CD4-positive, alpha-beta T cell treated with Interleukin-4 for 1 hour (primary cell): ENCODE data around the gene UGT1A10.

Source experiments
- DNase-seq, 2 donors: peaks; one replicate each; pipeline ENCODE4 v3.0.0-alpha.2; 2020 to 2022

Gene UGT1A10

DNA sequence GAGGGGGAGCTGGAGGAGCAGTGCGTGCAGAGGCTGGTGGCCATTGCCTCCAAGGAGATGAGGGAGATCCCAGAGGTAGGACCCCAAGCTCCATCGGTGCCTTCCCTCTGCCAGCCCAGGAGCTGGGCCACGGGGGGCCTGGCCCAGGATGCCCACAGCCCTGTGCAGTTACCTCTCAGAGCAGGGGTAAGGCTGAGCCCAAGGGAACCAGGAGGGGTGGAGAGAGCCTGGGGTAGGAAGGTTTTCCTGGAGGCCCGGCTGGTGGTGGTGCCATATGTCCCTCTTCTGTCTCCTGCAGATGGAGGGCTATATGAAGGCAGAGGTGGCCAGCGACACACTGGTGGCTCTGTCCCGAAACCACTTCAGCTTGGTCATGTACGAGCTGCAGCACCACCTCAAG, 153.3 kb downstream of the UGT1A10 start:
- DNase-seq = no peak

DNA sequence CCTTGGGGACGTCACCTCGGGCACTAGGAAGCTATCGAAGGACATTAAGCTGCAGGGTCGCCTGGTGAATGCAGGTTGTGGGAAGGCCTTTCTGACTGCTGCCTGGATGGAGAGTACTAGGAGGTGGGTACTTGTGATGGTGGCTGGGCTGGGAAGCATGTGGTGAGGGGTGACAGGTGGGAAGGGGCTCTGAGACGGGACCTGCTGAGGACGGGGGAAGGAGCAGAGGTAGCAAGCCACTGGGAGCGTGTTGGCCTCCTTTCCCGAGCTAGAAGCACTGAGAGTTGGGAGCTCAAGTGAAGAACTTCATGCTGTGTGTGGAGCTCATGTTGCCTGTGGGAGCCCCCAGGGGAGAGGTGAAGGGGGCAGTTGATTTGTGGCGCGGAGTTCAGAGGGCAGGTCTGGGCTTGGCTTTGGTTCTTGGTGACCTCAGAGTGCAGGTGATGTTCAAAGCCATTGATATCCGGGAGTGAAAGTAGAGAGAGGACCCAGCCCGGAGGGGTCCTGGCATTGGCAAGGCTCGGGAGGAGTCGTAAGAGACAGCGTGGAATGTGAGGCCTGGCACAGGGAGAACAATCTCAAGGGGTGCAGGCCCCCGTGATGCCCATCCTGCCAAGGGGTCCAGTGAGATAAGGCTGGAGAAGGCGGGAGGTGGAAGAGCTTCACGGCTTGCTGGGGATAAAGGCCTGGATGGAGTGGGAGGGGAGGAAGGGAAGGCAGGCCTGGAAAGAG, 155.1 kb downstream of the UGT1A10 start:
- DNase-seq = no peak

DNA sequence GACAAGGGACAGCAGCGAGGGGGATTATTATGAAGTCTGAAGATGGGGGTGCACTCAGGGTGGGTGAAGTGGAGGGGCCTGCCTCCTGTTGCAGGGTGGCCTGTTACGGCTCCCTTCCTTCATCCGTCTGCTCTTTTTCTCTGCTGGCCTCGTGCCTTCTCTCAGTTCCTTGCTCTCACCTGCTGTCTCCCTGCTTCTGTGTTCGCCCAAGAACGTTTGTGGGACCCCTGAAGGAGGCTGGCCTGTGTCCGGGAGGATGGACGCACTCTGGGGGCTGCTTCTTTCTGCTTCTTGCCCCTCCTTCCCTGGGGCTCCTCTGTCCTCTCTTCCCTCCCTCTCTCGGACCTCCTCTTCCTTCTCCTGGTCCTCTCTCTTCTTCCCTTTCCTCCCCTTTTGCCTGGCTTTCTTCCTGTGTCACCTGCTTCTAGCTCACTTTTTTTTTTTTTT, 155.7 kb downstream of the UGT1A10 start:
- no peak for DNase-seq

DNA sequence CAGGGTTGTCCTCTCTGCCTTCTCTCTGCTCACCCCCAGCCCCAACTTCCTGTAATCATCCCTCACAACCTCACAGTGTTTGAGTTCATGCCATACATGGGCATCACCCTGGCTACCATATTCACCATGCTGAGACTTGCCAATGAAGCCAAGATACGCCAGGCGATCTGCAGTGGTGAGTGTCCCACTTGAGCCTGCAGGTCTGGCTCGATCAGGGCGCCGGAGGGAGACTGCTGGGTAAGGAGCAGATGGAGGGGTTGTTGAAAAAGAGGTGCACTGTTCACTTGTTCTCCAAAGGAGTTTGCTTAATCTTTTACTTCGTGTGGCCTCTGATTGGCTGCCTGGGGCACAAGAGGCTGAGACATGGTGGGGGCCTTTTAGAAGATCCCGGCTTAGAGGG, 156.5 kb downstream of the UGT1A10 start:
- DNase-seq = no peak

DNA sequence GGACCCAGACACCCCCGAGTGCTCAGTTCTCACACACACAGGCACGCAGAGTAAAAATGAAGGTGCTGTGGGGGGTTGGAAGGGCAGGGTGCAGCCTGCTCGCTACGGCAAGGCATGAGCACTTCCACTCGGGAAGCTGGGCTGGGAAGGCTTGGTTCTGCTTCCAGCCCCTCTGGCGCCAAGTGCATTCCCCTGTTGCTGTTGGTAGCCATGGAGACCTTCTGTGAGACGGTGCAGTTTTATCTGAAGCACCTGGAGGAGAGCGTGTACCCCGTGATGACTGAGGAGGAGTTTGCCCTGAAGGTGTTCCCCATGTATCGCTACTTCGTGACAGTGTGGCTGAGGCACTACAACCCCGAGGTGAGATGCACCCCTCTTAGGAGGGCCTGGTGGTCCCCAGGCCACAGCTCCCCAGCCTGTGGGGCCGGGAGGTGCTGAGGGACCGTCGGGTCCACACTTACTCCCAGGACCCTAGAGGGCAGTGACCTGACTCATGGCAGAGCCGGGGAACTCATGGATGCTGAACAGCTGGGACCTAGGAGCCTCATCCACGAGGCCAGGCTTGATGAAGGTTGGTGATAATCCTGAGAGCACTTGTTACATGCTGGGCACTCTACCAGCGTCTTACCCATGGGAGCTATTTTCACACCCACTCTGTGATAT, 157.3 kb downstream of the UGT1A10 start:
- DNase-seq = no peak

DNA sequence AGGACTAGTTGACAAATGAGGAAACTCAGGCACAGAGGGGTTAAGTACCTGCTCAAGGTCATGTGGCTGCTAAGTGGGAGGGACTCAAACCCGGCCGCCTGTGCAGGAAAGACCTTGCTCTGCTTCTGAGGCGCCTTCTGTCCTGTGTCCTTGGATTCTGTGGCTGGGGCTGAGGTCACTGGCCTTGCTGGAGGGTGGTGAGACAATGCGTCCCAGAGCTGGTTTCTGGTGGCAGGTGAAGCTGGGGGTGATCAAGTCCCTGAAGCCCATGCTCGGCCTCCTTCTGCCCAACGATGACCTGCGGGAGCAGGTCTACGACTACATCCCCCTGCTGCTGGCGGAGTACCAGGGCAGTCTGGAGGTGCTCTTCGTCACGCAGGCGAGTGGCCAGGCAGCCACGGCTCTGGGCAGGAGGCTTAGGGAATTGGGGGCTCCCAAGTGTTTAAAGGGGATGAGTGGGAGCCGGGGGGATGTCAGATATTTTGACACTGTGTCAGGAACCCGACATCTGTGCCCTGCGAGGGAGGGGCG, 157.9 kb downstream of the UGT1A10 start:
- no peak for DNase-seq

DNA sequence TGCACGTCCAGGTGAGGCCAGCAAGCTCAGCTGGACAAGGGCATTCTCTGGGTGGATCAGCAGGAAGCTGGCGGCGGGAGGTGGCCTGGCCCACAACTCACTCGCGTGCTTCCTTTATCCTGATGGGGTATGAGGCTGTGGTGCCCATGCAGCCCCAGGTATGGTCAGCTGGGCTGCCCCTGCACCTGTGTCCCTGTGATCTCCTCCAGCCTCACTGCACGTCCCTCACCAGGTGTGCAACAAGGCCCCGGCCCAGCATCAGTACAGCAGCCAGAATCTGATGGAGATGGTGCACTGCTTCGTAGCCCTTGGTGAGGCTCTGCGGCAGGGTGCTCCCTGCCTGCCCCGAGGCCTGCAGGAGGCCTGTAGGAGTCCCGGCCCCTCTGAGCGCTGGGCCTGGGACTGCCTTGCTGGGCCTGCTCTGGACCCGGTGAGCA, 159.5 kb downstream of the UGT1A10 start:
- DNase-seq = no peak

DNA sequence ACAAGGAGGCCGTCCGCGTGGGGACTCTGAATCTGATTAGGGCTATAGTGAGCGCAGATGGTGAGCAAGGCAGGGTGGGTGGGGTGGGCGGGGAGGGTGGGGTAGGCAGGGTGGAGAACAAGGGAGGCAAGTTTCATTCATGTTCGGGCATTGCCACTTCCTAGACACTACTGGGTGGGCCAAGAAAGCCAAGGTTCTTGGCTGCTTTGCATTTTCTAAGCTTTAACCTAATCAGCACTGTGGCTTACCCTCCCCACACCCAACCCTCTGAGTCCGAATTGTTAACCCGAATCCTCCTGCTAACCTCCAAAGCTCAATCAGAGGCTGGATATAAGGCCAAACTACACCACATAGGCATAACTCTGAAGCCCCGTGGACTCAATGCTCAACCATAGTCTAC, 160.0 kb downstream of the UGT1A10 start:
- no peak for DNase-seq

DNA sequence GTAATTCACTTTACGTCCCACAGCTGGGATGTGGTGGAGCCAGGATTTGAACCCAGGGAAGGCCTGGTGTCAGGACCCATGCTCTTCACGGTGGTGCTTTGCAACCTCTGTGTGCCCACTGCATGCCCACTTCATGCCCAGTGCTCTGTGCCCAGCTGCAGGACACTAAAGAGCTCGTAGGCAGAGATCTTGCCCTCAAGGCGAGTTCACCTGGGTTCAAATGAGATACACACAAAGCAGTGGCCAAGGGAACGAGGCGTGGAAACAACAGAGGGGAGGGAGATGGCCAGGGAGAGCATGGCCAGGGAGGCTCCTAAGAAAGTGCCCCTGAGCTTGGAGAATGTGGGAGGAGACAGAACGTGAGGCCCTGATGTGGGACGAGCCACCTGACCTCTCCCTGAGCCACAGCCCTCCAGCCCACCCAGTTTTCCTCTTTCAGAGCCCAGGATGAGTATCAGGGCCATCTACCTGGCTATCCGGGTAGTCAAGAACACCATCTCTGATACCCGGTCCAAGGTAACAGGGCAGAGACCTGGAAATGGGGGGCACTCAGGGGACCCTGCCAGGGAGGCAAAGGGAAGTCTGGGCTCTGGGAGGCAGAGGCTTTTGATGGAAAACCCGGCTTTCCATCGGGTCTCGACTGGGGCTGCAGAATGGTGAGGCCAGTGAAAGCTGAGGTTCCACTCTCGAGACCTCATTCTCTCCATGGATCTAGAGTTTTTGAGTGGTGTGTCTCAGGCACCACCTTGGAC, 162.3 kb downstream of the UGT1A10 start:
- no peak for DNase-seq

DNA sequence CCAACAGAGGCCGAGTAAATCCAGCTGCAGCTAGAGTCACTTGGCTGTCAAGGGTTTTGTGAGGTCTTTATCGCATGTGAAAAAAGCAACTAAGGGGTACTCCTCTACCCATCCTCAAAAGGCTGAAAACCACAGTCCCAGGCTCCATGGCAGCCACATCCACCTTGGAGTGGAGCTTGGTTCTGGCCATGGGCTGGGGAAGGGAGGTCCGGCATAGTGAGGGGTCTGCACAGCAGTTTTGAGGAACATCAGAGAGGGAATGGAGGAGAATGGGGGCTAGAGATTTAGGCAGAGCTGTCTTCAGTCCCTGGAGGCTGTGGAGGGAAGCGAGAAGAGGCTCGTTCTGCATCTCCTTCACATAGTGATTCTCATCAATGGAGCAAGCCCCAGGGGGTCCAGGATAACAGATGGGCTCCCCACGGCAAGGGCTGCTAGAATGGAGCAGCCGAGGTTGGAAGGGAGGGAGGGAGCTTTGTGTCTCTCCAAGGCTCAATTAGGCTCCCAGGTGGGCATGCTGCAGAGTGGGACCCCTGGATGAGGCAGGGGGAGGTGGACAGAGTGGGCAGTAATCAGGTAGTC, 162.9 kb downstream of the UGT1A10 start:
- no peak for DNase-seq

DNA sequence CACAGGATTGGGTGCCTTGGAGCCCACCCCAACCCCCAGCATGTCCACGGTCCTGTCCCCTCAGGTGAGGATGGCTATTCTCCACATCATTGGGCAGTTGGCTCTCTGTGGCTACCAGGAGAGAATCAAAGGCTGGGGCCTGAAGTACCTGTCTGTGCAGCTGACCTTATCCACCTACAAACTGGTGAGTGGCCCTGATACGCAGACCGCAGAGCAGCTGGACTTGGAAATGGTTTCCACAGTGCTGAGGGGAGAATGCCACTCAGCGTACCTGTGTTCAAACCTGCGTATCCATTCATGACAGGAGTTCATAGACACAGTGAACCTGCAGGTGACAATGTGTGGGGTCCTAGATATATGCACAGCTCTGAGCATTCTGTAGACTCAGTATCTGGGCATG, 163.5 kb downstream of the UGT1A10 start:
- no peak for DNase-seq

DNA sequence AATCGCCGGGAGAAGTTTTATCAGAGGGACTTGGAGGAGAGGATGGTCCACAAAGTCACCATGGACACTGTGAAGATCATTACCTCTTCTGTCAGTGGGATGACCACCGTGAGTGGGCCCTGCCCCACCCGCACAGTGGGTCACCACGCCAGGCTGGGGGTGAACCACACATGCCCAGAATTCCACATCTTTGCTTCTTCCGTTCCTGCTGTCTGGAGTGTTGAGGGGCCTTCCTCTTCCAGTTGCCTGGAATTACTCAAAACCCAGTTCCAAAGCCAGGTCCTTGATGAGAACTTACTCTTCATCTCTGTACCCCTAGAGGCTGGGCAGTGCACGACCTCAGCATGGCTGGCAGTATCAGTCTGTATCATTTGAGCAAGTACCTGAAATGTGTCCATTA, 164.0 kb downstream of the UGT1A10 start:
- no peak for DNase-seq

DNA sequence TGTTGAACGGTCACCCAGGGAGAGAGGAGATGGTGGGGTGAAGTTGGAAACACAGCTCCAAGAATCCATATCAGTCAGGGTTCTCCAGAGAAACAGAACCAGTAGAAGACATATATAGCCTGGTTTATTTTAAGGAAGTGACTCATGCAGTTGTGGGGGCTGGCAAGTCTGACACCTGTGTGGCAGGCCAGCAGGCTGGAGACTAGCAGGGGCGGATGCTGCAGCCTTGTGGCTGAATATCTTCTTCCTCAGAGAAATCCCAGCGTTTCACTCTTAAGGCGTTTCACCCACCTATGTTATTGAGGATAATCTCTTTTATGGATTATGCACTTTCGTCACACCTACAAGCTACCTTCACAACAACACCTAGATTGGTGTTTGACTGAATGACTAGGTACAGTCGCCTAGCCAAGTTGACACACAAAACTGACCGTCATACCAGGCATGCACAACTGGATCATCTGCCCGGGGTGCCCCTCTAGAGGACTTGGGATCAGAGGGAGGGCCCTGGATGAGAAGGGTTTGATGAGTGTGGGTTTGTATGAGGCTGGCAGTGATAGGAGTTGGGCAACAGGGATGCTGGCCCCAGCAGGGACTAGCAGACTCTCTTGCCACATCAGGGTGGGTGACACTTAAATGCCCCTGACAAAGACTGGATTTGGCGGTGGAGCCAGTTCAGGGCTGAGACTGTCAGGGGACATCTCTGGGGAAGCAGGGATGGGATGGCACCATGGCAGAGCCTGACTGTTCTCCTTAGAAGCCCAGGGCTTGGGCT, 165.3 kb downstream of the UGT1A10 start:
- DNase-seq = no peak

DNA sequence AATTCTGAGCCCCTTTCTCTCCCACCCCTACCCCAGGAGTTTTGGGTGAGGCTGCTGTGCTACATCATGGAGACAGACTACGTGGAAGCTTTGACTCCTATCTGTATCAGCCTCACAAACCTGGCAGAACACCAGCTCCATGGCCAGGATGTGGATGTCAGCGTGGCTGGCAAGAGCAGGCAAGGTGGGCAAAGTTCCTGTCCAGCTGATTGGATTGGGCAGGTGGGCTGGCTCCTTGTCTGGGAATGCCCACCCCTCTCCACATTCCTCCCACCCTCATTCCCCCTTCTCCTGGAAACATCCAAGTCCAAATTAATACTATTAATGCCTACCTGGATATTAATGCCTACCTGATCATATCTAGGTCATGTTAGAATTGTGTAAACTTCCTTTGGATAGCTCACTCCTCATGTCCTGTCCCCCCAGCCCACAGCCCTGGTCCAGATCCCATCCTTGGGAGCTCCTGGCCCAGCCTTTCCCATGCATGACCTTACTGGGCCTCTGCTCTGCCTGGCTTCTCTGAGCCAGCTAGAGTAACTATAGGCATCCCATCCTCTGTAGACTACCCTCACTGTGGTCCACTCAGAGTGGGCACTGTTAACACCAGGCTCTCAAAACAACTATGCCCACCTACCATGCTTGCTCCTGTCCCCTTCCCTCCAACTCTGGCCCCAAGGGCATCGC, 166.0 kb downstream of the UGT1A10 start:
- no peak for DNase-seq

DNA sequence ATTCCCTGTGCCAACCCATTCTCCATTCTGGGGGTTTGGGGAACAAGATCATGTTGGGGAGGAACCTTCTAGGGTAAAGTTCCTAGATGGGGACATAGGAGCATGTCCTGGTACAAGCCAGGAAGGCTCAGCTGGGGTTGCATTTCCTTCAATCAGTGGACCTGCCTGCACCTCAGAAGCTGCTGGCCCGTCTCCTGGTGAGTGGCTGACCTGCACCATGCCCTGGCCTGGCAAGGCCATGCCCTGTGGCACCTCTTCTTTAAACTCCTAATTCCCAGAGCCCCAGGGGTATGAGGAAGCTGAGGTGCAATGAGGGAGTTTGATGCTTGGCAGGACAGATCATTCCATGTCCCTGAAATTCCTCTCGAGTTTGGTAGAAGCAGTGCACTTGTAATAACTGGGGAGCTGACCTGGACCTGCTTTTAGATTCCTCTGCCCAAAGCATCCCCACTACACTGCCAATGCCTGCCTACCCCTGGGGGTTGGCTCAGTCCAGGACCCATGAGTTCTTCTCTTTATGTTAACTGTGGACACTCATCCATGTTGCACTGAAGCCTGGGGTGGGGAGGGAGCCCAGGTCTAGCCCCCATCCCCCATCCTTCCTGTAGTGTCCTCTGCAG, 167.2 kb downstream of the UGT1A10 start:
- no peak for DNase-seq

DNA sequence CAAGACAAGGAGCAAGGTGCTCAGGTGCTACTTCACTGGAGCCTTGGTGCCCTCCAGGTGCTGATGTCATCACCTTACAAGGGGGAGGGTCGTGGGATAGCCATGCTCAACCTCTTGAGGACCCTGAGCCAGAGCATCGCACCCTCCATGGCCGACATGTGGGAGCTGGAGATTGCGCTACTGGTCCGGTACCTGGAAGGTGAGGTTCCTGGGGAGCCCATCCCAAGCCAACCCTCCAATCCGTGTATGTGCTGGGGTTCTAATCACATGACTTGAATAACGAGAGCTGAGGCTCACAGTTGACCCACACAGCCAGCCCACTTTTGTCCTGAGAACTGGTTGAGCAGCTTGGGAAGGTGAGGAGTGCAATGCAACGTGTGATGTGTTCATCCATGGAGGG, 167.7 kb downstream of the UGT1A10 start:
- no peak for DNase-seq

DNA sequence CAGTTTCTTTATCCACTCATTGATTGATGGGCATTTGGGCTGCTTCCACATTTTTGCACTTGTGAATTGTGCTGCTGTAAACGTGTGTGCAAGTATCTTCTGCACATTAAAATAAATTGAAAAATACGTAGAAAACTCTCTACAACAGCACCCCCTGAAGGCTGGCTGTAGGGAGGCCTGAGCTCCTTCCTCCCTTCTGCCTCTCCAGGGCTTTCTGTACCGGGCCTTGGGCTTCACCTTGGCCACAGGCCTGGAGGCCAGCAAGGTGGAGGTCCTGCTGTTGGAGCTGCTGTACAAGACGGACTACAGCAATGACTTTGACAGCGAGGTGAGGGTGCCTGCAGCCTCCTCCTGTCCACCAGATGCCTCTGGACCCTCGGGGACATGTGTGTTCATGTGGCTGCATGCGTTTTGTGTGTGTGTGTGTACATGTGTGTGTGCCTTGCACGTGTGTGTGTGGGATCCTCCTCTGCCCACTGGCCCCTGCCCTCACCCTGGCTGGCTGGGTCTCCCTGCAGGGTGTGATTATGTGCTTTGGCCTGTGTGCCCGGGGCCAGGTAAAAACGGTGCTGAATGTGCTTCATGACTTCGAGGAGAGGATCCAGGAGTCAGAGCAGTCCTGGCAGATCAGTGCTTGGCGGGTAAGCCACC, 171.1 kb downstream of the UGT1A10 start:
- DNase-seq = peak in 1 of 2 donors; percentile 7

DNA sequence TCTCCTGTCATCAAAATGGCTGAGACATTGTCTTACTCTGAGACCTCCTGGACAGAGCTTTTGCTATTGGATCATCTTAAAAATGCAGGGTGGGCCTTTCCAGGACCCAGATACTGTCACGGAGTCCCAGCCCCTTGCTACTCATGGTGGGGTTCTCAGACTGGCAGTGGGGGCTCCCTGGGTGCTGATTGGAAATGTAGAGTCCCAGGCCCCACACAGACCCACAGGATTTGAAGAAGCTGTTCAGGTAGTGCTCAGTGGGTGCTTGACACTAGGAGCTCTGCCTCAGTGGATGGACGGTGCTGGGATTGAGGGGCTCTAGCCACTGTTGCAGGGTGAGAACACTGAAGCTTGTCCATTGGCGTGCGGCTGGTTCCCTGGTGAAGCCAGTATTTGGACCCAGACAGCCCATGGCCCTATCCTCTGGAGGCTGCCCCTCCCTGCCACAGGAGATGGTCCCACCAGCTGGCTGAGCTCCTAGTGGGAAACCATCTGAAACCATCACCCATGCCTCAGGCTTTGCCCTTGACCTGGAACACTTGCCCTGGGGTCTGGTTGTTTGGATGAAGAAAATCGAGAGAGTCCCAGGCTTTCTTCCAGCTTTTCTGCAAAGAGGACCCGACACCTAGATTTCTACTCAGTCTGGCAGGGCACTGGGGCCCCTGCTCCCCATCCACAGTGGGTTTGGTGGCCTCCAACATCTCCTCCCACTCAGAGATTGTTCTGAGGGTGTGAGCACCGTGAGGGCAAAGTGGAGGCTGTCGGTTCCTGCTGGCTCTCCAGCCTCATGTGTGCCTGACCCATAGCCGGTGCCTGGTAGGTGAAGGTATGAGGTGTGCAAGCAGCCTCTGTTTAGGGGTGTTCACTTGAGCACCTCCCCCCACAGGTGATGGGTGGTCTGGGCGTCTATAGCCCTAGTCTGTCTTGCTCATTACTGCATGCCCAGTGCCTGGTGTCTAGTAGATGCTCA, 172.0 kb downstream of the UGT1A10 start:
- peak in 1 of 2 donors; percentile 4 for DNase-seq

DNA sequence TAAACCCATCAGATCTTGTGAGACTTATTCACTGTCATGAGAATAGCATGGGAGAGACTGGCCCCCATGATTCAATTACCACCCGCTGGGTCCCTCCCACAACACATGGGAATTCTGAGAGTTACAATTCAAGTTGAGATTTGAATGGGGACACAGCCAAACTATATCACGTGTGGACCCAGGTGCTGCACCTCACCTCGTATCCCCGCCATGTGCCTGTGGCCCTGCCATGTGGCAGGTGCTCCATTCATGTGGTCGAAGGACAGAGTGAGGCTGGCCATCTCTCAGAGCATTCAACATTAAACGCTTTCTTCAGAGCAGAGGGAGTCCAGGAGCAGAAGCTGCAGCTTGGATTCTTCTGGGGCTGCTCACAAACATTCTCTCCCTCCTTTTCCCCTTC, 174.1 kb downstream of the UGT1A10 start:
- DNase-seq = peak in 1 of 2 donors; percentile 7
